ENCODE measurements around the gene E2F3. TPM values are rescaled to one million over a fixed set of nuclear protein-coding genes. Genes with fewer than 3 reads are reported as not detected.
"Not testable (repeated sequence)": the region's sequence is repeated elsewhere in the genome, so short reads cannot be mapped to it uniquely, and the experiment has no call there.

E2F3 gene
- total RNA-seq, 1 donor from 2014 or later = 6.2 TPM

DNA sequence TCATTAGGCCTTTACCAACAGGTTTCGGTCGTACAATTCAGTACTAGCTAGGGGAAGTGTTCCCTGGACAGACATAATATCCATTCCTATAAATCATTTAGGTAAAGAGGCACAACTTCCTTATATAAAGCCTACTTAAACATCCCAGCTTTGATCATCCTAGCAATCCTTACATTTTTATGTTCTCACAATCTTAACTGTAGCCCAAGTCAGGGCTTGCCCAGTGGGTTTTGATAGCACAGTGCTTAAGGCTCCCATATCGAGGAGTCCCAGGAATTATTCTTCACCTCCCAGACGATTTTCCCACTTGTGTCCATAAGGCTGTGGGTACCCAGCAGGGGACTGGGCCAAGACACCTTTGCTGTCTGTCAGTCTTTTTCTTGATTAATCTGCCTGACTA is 63.2 kb downstream of the E2F3 start:
- DNase-seq (ENCODE audit: low read depth) = no peak

DNA sequence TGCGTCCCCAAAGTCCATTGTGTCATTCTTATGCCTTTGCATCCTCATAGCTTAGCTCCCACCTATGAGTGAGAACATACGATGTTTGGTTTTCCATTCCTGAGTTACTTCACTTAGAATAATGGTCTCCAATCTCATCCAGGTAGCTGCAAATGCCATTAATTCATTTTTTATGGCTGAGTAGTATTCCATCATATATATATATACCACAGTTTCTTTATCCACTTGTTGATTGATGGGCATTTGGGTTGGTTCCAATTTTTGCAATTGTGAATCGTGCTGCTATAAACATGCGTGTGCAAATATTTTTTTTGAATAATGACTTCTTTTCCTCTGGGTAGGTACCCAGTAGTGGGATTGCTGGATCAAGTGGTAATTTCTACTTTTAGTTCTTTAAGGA is 63.9 kb downstream of the E2F3 start:
- DNase-seq (ENCODE audit: low read depth) = not testable (repeated sequence)

DNA sequence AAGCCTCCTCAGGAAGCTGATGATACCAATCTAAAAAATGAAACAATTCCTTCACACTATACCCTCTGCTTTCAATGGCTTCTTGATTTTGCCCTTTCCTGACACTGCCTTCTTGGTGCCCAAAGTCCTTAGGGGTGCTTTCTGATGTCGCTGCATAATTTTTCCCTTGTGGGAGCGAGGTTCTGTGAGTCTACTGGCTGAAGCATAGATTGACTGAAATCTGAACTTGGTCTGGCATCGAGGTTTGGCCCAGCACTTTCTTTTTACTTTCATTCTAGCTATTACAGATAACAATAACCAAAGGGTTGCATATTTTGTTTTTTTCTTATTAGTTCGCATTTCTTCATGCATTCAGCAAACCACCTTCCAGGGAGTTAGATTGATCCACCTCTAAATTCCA is 65.8 kb downstream of the E2F3 start:
- no peak for DNase-seq (ENCODE audit: low read depth)

DNA sequence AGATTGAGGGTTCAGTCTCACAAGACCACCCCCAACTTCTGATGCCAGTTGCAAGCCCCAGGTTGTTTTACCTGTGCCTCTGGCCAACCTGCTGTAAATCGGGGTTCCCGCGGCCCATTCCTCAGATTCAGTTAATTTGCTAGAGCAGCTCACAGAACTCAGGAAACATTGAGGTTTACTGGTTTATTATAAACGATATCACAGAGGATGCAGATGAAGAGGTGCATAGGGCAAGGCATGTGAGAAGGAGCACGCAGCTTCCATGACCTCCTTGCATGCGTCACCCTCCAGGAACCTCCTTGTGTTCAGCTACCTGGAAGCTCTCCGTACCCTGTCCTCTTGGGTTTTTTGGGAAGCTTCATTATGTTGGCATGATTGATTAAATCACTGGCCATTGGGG is 66.5 kb downstream of the E2F3 start:
- DNase-seq (ENCODE audit: low read depth) = no peak

GRCh38 chr6:20472748-20473147 is 71.1 kb downstream of the E2F3 start:
- DNase-seq (ENCODE audit: low read depth) = no peak

DNA sequence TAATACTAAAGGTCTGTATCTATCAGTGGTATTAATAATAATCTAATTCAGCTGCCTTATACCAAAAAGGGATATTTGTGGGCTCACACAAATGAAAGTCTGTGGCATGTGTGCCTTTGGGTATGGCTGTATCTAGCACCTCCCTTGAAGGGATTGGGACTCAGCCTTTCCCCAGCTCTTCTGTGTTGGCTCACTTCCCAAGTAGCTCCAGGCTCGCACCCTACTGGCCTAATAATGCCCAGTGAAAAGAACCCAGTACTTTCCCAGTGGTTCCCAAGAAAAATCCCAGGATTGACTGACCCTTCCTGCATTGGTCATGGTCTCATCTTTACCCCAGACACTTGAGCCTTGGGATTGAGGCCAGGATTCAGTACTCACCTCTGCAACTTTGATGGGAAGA is 71.8 kb downstream of the E2F3 start:
- no peak for DNase-seq (ENCODE audit: low read depth)

- no peak for DNase-seq (ENCODE audit: low read depth)
These were observed 73.3 kb downstream of the E2F3 start for GRCh38 chr6:20474874-20475542.

GRCh38 chr6:20476501-20477043 is 74.9 kb downstream of the E2F3 start:
- DNase-seq (ENCODE audit: low read depth) = no peak

DNA sequence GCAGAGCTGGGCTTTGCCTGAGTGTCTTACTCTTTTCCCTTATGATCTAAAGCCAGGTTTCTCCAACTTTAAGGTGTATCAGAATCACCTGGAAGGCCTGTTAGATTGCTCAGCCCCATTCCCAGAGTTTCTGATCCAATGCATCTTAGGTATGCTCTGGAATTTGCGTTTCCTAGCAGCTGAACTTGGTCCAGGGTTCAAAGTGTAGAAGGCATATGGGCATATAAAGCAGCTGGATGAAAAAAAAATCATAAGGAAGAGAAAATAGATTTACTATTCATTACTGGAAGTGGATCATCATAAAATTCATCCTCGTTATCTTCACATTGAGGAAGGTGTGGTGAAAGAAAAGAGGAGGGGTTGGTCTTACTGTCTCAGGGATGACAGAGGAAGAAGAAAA is 75.8 kb downstream of the E2F3 start:
- no peak for DNase-seq (ENCODE audit: low read depth)

DNA sequence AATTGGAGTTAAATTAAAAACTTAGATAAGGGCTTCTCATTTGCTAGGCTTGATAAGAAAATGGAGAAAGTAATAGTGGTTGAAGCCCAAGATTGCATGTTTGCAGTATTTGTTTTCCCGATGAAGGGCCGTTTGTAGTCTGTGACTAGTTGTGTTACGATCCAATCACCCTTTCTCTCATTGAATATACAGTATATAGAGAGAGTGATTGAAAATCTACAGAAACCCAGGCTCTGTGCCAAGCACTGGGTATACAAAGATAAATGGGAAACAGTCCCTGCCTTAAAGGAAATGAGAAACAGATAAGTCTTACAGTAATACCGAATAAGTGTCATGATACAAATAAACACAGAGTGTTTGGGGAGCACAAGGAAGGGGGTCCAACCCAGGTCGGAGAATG is 77.4 kb downstream of the E2F3 start:
- no peak for DNase-seq (ENCODE audit: low read depth)

DNA sequence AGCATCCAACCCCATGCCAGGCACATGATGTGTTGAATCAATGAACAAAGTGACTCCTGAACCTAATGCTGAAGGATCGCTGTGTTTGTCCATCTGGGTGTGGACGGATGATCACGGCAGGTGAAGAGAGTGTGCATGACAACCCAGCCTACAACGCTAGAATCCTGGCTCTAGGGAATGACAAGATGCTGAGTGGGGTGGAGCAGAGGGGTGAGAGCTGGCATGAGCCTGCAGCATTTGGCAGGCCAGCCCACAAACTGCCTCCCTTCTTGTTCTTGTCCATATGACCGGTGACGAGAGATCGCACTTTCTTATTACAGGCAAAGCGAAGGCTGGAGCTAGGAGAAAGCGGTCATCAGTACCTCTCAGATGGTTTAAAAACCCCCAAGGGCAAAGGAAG is 77.8 kb downstream of the E2F3 start:
- no peak for DNase-seq (ENCODE audit: low read depth)

DNA sequence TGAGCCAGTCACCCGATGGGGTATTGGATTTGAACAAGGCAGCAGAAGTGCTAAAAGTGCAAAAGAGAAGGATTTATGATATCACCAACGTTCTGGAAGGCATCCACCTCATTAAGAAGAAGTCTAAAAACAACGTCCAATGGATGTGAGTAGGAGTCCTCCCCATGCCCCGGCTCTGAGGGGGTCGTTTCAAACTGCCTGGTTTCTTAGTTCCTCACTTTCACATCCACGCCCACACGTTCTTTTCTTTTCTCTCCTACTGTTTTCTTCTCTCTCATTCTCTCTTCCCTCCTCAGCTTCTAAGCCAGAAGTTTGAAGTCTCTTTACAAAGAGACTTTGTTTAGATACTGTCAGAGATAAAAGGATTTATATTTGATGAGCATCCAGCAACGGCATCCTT is 79.6 kb downstream of the E2F3 start:
- no peak for DNase-seq (ENCODE audit: low read depth)

GRCh38 chr6:20483887-20484497 is 82.3 kb downstream of the E2F3 start:
- no peak for DNase-seq (ENCODE audit: low read depth)

DNA sequence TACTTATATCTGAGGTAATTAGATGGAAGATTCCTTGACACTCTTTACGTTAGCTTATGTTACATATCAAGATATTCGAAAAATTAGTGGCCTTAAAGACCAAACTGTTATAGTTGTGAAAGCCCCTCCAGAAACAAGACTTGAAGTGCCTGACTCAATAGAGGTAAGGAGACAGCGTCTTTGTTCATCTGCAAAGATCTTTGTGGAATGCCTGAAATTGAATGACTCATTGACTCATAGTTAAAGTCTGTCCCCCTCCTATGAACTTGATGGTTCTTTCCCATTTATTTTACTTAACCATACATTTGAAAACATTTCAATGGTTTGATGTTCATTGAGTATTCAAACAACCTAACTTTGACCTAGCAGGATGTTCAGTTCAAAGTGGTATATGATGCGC is 85.0 kb downstream of the E2F3 start:
- DNase-seq (ENCODE audit: low read depth) = no peak

DNA sequence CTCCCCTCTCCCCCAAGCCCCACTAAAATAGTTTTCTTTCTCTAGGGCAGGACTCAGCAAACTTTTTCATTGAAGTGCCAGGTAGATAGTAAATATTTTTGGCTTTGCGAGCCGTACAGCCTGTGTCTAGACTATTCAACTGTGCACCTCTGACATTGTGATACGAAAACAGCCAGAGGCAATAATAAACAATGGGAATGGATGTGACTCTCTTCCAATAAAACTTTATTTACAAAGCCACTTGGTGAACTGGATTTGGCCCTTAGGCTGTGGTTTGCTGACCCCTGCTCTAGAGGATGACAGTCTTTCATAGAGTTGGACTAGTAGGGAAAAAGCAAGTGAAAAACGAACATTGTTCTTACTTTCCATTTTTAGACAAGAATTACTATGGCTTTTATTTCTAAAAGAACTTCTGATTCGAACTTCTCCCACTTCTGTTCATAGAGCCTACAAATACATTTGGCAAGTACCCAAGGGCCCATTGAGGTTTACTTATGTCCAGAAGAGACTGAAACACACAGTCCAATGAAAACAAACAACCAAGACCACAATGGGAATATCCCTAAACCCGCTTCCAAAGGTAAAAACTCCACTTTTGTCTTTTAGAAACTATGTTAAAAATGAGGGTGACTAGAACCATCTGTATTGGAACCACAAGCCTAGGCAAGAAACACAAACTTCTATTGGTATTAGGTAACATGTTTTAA is 86.1 kb downstream of the E2F3 start:
- DNase-seq (ENCODE audit: low read depth) = no peak

DNA sequence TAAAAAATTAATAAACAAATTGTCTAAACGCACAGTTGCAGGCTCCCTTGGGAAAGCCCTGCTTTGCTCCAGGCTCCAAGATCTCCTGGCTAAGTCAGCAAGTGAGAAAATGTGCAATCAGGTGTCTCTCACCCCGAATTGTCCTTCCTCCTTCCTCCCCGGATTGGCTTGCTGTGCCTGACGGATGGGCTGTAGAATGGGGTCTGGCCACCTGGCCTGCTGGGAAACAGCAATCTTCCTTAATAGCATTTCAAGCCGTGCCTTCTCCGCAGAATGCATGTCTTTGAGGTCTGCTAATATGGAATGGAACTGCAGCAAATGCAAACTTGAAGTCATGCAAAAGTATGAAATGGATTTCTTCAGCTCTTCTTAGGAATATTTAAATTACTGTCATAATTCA is 88.9 kb downstream of the E2F3 start:
- DNase-seq (ENCODE audit: low read depth) = no peak

DNA sequence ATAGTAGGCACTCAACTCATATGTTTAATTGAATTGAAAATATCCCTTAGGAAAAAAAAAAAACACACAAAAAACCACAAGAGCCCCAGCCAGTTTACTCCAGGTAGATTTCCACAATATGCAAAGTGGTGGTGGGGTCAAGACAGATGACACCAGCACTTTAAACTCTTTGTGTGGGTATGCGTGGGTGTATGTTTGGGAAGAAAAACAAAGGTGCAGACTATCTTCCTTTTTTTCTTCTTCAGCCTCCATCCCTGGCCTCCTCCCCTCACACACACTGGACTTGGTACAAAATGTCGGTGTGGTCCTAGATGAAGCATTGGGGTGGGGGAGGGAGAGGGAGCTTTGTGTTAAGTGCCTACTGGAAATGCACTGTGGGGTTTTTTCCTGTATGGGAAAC is 90.4 kb downstream of the E2F3 start:
- no peak for DNase-seq (ENCODE audit: low read depth)

GRCh38 chr6:20497216-20498040 is 95.7 kb downstream of the E2F3 start:
- DNase-seq (ENCODE audit: low read depth) = peak; percentile 89

GRCh38 chr6:20498041-20498385 is 96.3 kb downstream of the E2F3 start:
- DNase-seq (ENCODE audit: low read depth) = no peak

GRCh38 chr6:20509212-20509611 is 107.5 kb downstream of the E2F3 start:
- DNase-seq (ENCODE audit: low read depth) = no peak

GRCh38 chr6:20511852-20512251 is 110.2 kb downstream of the E2F3 start:
- DNase-seq (ENCODE audit: low read depth) = no peak

- not testable (repeated sequence) for DNase-seq (ENCODE audit: low read depth)
These were observed 123.5 kb downstream of the E2F3 start for GRCh38 chr6:20525208-20525607.
